Measurements from ENCODE around the gene RGS6.

GRCh38 chr14:72606879-72607278, 674.6 kb downstream of the RGS6 start:
- TF ChIP-seq POLR2A (IDR thresholded peaks at IDR 0.05; ENCODE audit: low read depth, low read length), result no peak
- TF ChIP-seq POLR2AphosphoS5 (IDR thresholded peaks at IDR 0.05; ENCODE audit: low read depth, low read length), result no peak

Data from GM12892 (cell line).